ENCODE measurements around the gene CRNN. TPM values are rescaled to one million over a fixed set of nuclear protein-coding genes. Genes with fewer than 3 reads are reported as not detected.

CRNN gene
- total and polyA plus RNA-seq, 8 donors = 0.52 to 0.76 TPM; not detected in 6

- H3K27me3 ChIP-seq = no peaks in the 10 kb centered on the region
- intact Hi-C loops (cut with DNase I) = no loop called here
- H3K9me3 ChIP-seq = no peaks in the 10 kb centered on the region
- H3K36me3 ChIP-seq = no peaks in the 10 kb centered on the region
- TF ChIP-seq, protein P1, sequence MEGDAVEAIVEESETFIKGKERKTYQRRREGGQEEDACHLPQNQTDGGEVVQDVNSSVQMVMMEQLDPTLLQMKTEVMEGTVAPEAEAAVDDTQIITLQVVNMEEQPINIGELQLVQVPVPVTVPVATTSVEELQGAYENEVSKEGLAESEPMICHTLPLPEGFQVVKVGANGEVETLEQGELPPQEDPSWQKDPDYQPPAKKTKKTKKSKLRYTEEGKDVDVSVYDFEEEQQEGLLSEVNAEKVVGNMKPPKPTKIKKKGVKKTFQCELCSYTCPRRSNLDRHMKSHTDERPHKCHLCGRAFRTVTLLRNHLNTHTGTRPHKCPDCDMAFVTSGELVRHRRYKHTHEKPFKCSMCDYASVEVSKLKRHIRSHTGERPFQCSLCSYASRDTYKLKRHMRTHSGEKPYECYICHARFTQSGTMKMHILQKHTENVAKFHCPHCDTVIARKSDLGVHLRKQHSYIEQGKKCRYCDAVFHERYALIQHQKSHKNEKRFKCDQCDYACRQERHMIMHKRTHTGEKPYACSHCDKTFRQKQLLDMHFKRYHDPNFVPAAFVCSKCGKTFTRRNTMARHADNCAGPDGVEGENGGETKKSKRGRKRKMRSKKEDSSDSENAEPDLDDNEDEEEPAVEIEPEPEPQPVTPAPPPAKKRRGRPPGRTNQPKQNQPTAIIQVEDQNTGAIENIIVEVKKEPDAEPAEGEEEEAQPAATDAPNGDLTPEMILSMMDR (IDR thresholded peaks at IDR 0.05) = no peak
- no peaks in the 10 kb centered on the region for H3K4me1 ChIP-seq
- no peak overlapping the region for H3K4me3 ChIP-seq
- H3K27ac ChIP-seq = no peak overlapping the region
- FAIRE-seq (no peak), ATAC-seq (no peak), DNase-seq (no peak)
- 53 to 61% methylated on average over 3 of the region's 3 CpGs for WGBS, 2 donors
Observed at GRCh38 chr1:152427458-152427857, 13.4 kb upstream of the CRNN start.

- TF ChIP-seq, protein P1 (IDR thresholded peaks at IDR 0.05) = no peak
- H3K4me1 ChIP-seq = no peaks in the 10 kb centered on the region
- H3K9me3 ChIP-seq = no peaks in the 10 kb centered on the region
- no peak overlapping the region for H3K27ac ChIP-seq
- H3K27me3 ChIP-seq = no peaks in the 10 kb centered on the region
- no peak for ATAC-seq
- no peaks in the 10 kb centered on the region for H3K36me3 ChIP-seq
- intact Hi-C loops (cut with DNase I) = no loop called here
- DNase-seq = no peak
- no peak for FAIRE-seq
- H3K4me3 ChIP-seq = no peak overlapping the region
Observed at GRCh38 chr1:152426731-152427130, 12.7 kb upstream of the CRNN start.

- DNase-seq = no peak
- intact Hi-C loops (cut with DNase I) = no loop called here
- TF ChIP-seq, protein P1 (IDR thresholded peaks at IDR 0.05) = no peak
- WGBS, 2 donors = 18 to 19% methylated on average over 1 of the region's 1 CpG
- ATAC-seq = no peak
- no peak overlapping the region for H3K4me3 ChIP-seq
- H3K4me1 ChIP-seq = no peaks in the 10 kb centered on the region
- H3K27me3 ChIP-seq = no peaks in the 10 kb centered on the region
- no peaks in the 10 kb centered on the region for H3K36me3 ChIP-seq
- H3K27ac ChIP-seq = no peak overlapping the region
- H3K9me3 ChIP-seq = no peaks in the 10 kb centered on the region
- no peak for FAIRE-seq
Observed at GRCh38 chr1:152419917-152420316, 5.9 kb upstream of the CRNN start.

DNA sequence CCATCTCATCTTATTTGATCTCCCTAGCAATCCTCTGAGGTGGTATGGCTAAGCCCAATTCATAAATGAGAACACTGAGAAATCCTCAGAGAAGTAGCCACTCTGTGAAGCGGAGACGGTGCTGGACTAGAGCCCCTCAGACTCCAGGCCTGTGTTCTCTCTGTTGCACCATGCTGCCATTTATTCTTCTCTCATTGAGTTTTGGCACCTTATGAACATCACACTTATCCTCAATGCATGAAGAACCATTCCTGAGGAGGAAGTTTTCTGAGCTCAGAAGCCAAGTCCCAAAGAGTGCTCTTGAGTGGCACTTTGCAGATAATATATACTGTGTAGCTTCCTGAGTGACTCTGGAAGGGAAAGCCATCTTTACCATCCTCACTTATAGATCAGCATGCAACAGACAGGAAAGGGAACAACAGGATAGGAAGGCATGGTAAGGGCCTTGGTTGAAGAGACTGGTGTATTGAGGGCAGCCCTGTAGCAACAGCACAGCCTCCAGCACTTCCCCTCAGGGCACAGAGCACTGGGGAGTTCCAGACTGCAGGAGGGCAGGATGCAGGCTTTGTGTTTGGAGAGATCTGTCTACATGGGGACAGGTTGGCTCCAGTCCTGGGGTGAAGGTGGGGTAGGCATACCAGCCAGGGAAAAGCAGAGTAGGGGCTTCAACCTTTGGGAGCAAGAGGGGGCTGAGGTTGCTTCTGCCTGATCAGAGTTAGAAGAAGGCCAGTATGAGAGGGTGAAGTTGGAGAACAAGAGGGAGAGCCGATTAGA lies 1.6 kb upstream of the CRNN start:
- no peaks in the 10 kb centered on the region for H3K27me3 ChIP-seq
- WGBS, 2 donors = 79 to 86% methylated on average over 3 of the region's 3 CpGs
- ATAC-seq (no peak), FAIRE-seq (no peak), DNase-seq (peak in 1 of 6 donors; percentile 10)
- H3K9me3 ChIP-seq = no peaks in the 10 kb centered on the region
- H3K36me3 ChIP-seq = no peaks in the 10 kb centered on the region
- no peaks in the 10 kb centered on the region for H3K4me1 ChIP-seq
- no peak overlapping the region for H3K27ac ChIP-seq
- TF ChIP-seq, protein P1 (IDR thresholded peaks at IDR 0.05) = no peak
- H3K4me3 ChIP-seq = no peak overlapping the region
- intact Hi-C loops (cut with DNase I) = no loop called here

DNA sequence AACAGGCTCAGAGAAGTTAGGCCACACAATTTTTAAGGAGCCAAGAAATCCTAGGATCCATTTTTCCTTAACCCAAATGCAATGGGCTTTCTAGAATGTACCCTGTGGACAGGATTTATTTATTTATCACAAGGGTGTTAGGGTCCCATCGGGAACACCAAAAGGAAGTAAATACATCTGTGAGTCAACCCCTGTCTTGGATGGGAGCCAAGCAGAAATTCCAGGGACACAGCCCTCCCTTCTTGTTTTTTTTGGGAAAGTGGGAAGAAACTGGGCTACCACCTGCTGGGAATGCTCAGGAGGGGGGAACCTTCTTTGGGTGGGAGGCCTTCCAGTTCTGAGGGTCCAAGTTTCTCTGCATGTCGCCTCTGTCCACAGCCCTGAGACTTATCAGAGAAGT lies 1.3 kb downstream of the CRNN start:
- TF ChIP-seq, protein P1 (IDR thresholded peaks at IDR 0.05) = no peak
- no peak for DNase-seq
- Histone ChIP-seq H3K9me3 (no peaks in the 10 kb centered on the region), H3K27me3 (no peaks in the 10 kb centered on the region), H3K4me1 (no peaks in the 10 kb centered on the region), H3K4me3 (no peak overlapping the region), H3K36me3 (no peaks in the 10 kb centered on the region), H3K27ac (no peak overlapping the region)
- intact Hi-C loops (cut with DNase I) = no loop called here
- no peak for FAIRE-seq
- no peak for ATAC-seq
- 58% methylated on average over 2 of the region's 2 CpGs for WGBS, 2 donors

Measured in pancreas (tissue), 10 donors.